Sigmoid colon (tissue), 7 donors: ENCODE data around the gene FZD2. TPM values are rescaled to one million over a fixed set of nuclear protein-coding genes. Genes with fewer than 3 reads are reported as not detected.
A peak's percentile ranks its signal among the peaks of the same experiment; 100 is the strongest.

Experiments
- DNase-seq: peaks from one replicate; pipeline ENCODE4 v3.0.0-alpha.2; 2019
- H3K27ac ChIP-seq, 4 donors: fragments of 200-600 bp; sonication (generic); one replicate each; pipeline ENCODE4 v1.5.1; 2016 to 2019; ENCODE audit warnings: mild to moderate bottlenecking in 1 of 4
- H3K27me3 ChIP-seq, 3 donors: fragments of 200-600 bp; sonication (generic); one replicate each; pipeline ENCODE4 v1.5.1; 2019; ENCODE audit warnings: mild to moderate bottlenecking in 1 of 3
- H3K36me3 ChIP-seq, 4 donors: fragments of 200-600 bp; sonication (generic); one replicate each; pipeline ENCODE4 v1.5.1; 2016 to 2019
- H3K4me1 ChIP-seq, 4 donors: fragments of 200-600 bp; sonication (generic); one replicate each; pipeline ENCODE4 v1.5.1; 2017 to 2019
- H3K4me3 ChIP-seq, 4 donors: fragments of 200-600 bp; sonication (generic); one replicate each; pipeline ENCODE4 v1.5.1; 2017 to 2019; ENCODE audit warnings: mild to moderate bottlenecking in 2 of 4, moderate library complexity in 1 of 4
- H3K9me3 ChIP-seq, 4 donors: fragments of 200-600 bp in 3 of 4; sonication (generic) in 3 of 4; one replicate each; pipeline versions ENCODE4 v1.5.1 to v1.6.1; 2013 to 2019
- CTCF ChIP-seq, 4 experiments: fragments of 450-650 bp in 3 of 4; fragments of 200-600 bp in 1 of 4; IDR thresholded peaks; one replicate each; pipeline ENCODE4 v1.5.1; 2016 to 2019; ENCODE audit warnings: antibody characterized with exemption in 4 of 4, mild to moderate bottlenecking in 3 of 4, moderate library complexity in 2 of 4
- EP300 ChIP-seq, 4 donors: sonication (generic); formaldehyde crosslinking; IDR thresholded peaks; one replicate each; pipeline ENCODE4 v1.6.1; 2017; ENCODE audit warnings: antibody characterized with exemption in 4 of 4
- POLR2A ChIP-seq, 2 donors: fragments of 450-650 bp; IDR thresholded peaks; one replicate each; pipeline ENCODE4 v1.6.1; 2016; ENCODE audit warnings: antibody characterized with exemption in 2 of 2, mild to moderate bottlenecking in 2 of 2, moderate library complexity in 2 of 2
- POLR2AphosphoS5 ChIP-seq, 4 donors: sonication (generic); formaldehyde crosslinking; IDR thresholded peaks; one replicate each; pipeline ENCODE4 v1.6.1; 2017; ENCODE audit warnings: antibody characterized with exemption in 4 of 4
- WGBS, 2 donors: extraction: QIAGEN DNeasy Blood & Tissue Kit; methylation state at CpG; one replicate each; pipeline ENCODE4 v1.1.7; 2013; 5-methylcytosine and 5-hydroxymethylcytosine counted together
- intact Hi-C: fragments of 100-400 bp; cut with DNase I; formaldehyde crosslinking; loops from one replicate; pipeline ENCODE4 v1.15.1; 2023
- polyA plus RNA-seq, 3 donors: library from polyadenylated mRNA; stranded (reverse); fragments of 200-250 nt; gene quantifications; one replicate each; pipeline ENCODE4 v1.2.3, GENCODE V29; 2013
- total RNA-seq, 4 donors: library from RNA; depleted of rRNA; stranded (reverse); fragments of >200 nt; gene quantifications; one replicate each; pipeline ENCODE4 v1.1.0, GENCODE V29; 2016
- donor health status: healthy with polysubstance abuse.
- donor health status: Bipolar disorder and iron deficiency.
- donor health status: healthy.

The FZD2 gene
- total and polyA plus RNA-seq, 7 donors, result 0.60 to 2.8 (median 2.1) TPM

GRCh38 chr17:44549686-44550085 is 7.6 kb upstream of the FZD2 start:
- Histone ChIP-seq H3K4me3 (no peak overlapping the region), H3K27me3 (no peaks in the 10 kb centered on the region), H3K36me3 (no peaks in the 10 kb centered on the region), H3K27ac (no peak overlapping the region), H3K9me3 (no peaks in the 10 kb centered on the region), H3K4me1 (no peaks in the 10 kb centered on the region)
- no peak for DNase-seq
- no peak for TF ChIP-seq EP300 (IDR thresholded peaks at IDR 0.05)
- no peak for TF ChIP-seq CTCF (IDR thresholded peaks at IDR 0.05)
- no peak for TF ChIP-seq POLR2A (IDR thresholded peaks at IDR 0.05)
- TF ChIP-seq POLR2AphosphoS5 (IDR thresholded peaks at IDR 0.05), result no peak
- 59 to 81% methylated on average over 6 of the region's 6 CpGs for WGBS, 2 donors
- intact Hi-C loops, result no loop called here

- 25 to 62% methylated on average over 9 of the region's 9 CpGs for WGBS, 2 donors
- intact Hi-C loops, result no loop called here
- H3K27me3 ChIP-seq, result peaks cover 0 to 1% (median 0%) of the 10 kb centered on the region in 3 donors
- peaks cover 0 to 15% (median 5%) of the 10 kb centered on the region in 4 donors for H3K4me1 ChIP-seq
- no peaks in the 10 kb centered on the region for H3K9me3 ChIP-seq
- H3K4me3 ChIP-seq, result no peak overlapping the region
- no peak for DNase-seq
- no peak for TF ChIP-seq POLR2A (IDR thresholded peaks at IDR 0.05)
- no peaks in the 10 kb centered on the region for H3K36me3 ChIP-seq
- H3K27ac ChIP-seq, result no peak overlapping the region
Observed at GRCh38 chr17:44552361-44552760, 4.9 kb upstream of the FZD2 start.

GRCh38 chr17:44555099-44555498 is 2.2 kb upstream of the FZD2 start:
- Histone ChIP-seq H3K27me3 (peaks cover 18 to 29% (median 21%) of the 10 kb centered on the region in 3 donors), H3K9me3 (no peaks in the 10 kb centered on the region), H3K4me1 (peaks cover 0 to 43% (median 20%) of the 10 kb centered on the region in 4 donors), H3K36me3 (no peaks in the 10 kb centered on the region), H3K27ac (no peak overlapping the region), H3K4me3 (no peak overlapping the region)
- intact Hi-C loops, result no loop called here
- WGBS, 2 donors, result 26 to 54% methylated on average over 5 of the region's 5 CpGs
- TF ChIP-seq EP300 (IDR thresholded peaks at IDR 0.05) (no peak), POLR2A (IDR thresholded peaks at IDR 0.05) (no peak), CTCF (IDR thresholded peaks at IDR 0.05) (no peak), POLR2AphosphoS5 (IDR thresholded peaks at IDR 0.05) (no peak)
- DNase-seq, result no peak

GRCh38 chr17:44556166-44556831 is 985 bp upstream of the FZD2 start:
- WGBS, 2 donors, result 2% methylated on average over 28 of the region's 28 CpGs
- peak overlapping the region; percentile 49 to 69 (median 57) for H3K4me3 ChIP-seq
- no peaks in the 10 kb centered on the region for H3K36me3 ChIP-seq
- no peaks in the 10 kb centered on the region for H3K9me3 ChIP-seq
- H3K4me1 ChIP-seq, result peaks cover 0 to 44% (median 20%) of the 10 kb centered on the region in 4 donors
- intact Hi-C loops, result no loop called here
- peaks cover 18 to 34% (median 33%) of the 10 kb centered on the region in 3 donors for H3K27me3 ChIP-seq
- peak overlapping the region; percentile 61 to 84 (median 80) for H3K27ac ChIP-seq
- no peak for TF ChIP-seq POLR2AphosphoS5 (IDR thresholded peaks at IDR 0.05)
- no peak for TF ChIP-seq CTCF (IDR thresholded peaks at IDR 0.05)
- TF ChIP-seq EP300 (IDR thresholded peaks at IDR 0.05), result no peak
- no peak for TF ChIP-seq POLR2A (IDR thresholded peaks at IDR 0.05)
- DNase-seq, result peak; percentile 68

GRCh38 chr17:44557651-44558285 is 484 bp downstream of the FZD2 start:
- 1 to 4% methylated on average over 69 of the region's 69 CpGs for WGBS, 2 donors
- intact Hi-C loops, result no loop called here
- no peaks in the 10 kb centered on the region for H3K36me3 ChIP-seq
- H3K4me1 ChIP-seq, result peaks cover 0 to 44% (median 20%) of the 10 kb centered on the region in 4 donors
- DNase-seq, result peak; percentile 69
- H3K27me3 ChIP-seq, result peaks cover 18 to 40% (median 34%) of the 10 kb centered on the region in 3 donors
- no peaks in the 10 kb centered on the region for H3K9me3 ChIP-seq
- H3K27ac ChIP-seq, result peak overlapping the region; percentile 61 to 84 (median 80)
- TF ChIP-seq POLR2AphosphoS5 (IDR thresholded peaks at IDR 0.05) (no peak), POLR2A (IDR thresholded peaks at IDR 0.05) (no peak), EP300 (IDR thresholded peaks at IDR 0.05) (no peak), CTCF (IDR thresholded peaks at IDR 0.05) (no peak)
- H3K4me3 ChIP-seq, result peak overlapping the region; percentile 49 to 69 (median 57)
